Skeletal muscle satellite cell (primary cell): ENCODE data around the gene GPR39. TPM values are rescaled to one million over a fixed set of nuclear protein-coding genes. Genes with fewer than 3 reads are reported as not detected.

Source experiments
- H3K27me3 ChIP-seq: 2 replicates; pipeline ENCODE4 v1.7.0; 2013; ENCODE audit warnings: low read length; ENCODE audit not compliant: control insufficient read depth, insufficient read depth
- H3K36me3 ChIP-seq: 2 replicates; pipeline ENCODE4 v1.7.0; 2013; ENCODE audit warnings: mild to moderate bottlenecking, control low read depth, low read length; ENCODE audit not compliant: insufficient read depth
- H3K4me1 ChIP-seq: 2 replicates; pipeline ENCODE4 v1.7.0; 2013; ENCODE audit warnings: low read length; ENCODE audit not compliant: control insufficient read depth, insufficient read depth
- H3K4me2 ChIP-seq: 2 replicates; pipeline ENCODE4 v1.7.0; 2013; ENCODE audit warnings: mild to moderate bottlenecking, low read length
- H3K4me3 ChIP-seq: 2 replicates; pipeline ENCODE4 v1.7.0; 2013; ENCODE audit warnings: low read length
- H3K9ac ChIP-seq: 2 replicates; pipeline ENCODE4 v1.7.0; 2013; ENCODE audit warnings: mild to moderate bottlenecking, low read depth, low read length, moderate library complexity
- H3K9me3 ChIP-seq: replicated peaks from 2 replicates; pipeline ENCODE4 v1.7.0; 2013; ENCODE audit warnings: mild to moderate bottlenecking, control low read depth, low read length
- total RNA-seq: library from RNA; depleted of rRNA; stranded (reverse); fragments of >200 nt; gene quantifications from 2 replicates; pipeline ENCODE4 v1.2.3, GENCODE V29; 2012; rRNA removed

GPR39 gene
- total RNA-seq = 9.6 and 10.0 TPM in 2 replicates

GRCh38 chr2:132416723-132417395 is at the start of gene GPR39:
Gene GPR39 (plus strand): TSS chr2:132416805.
- Histone ChIP-seq H3K4me3 (peak within 1 kb of the TSS; percentile 67), H3K9me3 (no peaks in the 10 kb centered on the region), H3K27me3 (no peaks in the 10 kb centered on the region), H3K4me1 (peaks cover 34% of the 10 kb centered on the region), H3K36me3 (no peaks in the 10 kb centered on the region), H3K9ac (peak within 1 kb of the TSS; percentile 61), H3K4me2 (peak within 1 kb of the TSS; percentile 80)

DNA sequence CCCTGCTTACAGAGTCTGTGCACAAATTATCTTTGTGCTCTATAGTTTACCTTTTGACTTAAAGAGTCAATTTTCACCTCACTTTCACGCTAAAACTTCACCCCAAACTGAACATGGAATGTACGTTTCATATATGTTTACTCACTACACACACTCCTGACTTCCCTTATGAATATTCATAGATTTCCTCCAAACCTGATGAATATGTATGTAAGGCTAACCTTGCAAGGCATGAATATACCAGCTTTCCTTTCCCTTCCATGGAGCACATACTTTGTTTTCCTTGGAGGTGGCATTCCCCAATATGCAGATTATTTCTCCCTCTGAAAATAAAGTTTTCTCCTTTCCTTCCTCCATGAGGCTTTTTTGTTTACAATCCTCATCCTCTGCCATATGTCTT is 48.4 kb upstream of the GPR39 start:
- peaks cover 6% of the 10 kb centered on the region for H3K27me3 ChIP-seq
- H3K4me2 ChIP-seq = no peak overlapping the region
- H3K36me3 ChIP-seq = no peaks in the 10 kb centered on the region
- no peak overlapping the region for H3K4me3 ChIP-seq
- H3K4me1 ChIP-seq = no peaks in the 10 kb centered on the region
- H3K9me3 ChIP-seq = no peaks in the 10 kb centered on the region
- H3K9ac ChIP-seq = no peak overlapping the region

DNA sequence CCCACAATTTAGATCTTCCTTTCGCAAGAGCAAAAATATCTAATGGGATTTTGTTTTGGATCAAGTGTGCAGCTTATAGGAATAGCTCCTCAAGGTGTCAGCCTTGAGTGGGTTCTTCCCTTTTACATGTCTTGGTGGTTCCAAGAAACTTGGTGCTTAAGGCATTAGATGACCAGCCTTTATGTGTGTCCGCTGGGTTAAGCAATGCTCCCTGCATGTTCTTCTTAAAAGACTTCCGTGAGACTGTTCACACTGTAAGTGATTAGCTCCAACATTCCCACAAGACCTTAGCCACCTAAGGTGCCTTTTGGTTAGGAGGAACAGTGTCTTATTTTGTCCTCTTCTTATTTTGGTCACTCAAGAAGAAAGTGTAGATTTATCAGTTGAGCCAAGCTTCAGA is 44.3 kb upstream of the GPR39 start:
- Histone ChIP-seq H3K27me3 (peaks cover 6% of the 10 kb centered on the region), H3K9me3 (no peaks in the 10 kb centered on the region), H3K4me2 (no peak overlapping the region), H3K36me3 (no peaks in the 10 kb centered on the region), H3K4me1 (no peaks in the 10 kb centered on the region), H3K9ac (no peak overlapping the region), H3K4me3 (no peak overlapping the region)

GRCh38 chr2:132373391-132374135 is 43.0 kb upstream of the GPR39 start:
- H3K9me3 ChIP-seq = no peaks in the 10 kb centered on the region
- H3K36me3 ChIP-seq = no peaks in the 10 kb centered on the region
- H3K4me1 ChIP-seq = no peaks in the 10 kb centered on the region
- H3K4me3 ChIP-seq = no peak overlapping the region
- no peak overlapping the region for H3K9ac ChIP-seq
- H3K4me2 ChIP-seq = no peak overlapping the region
- peaks cover 6% of the 10 kb centered on the region for H3K27me3 ChIP-seq

DNA sequence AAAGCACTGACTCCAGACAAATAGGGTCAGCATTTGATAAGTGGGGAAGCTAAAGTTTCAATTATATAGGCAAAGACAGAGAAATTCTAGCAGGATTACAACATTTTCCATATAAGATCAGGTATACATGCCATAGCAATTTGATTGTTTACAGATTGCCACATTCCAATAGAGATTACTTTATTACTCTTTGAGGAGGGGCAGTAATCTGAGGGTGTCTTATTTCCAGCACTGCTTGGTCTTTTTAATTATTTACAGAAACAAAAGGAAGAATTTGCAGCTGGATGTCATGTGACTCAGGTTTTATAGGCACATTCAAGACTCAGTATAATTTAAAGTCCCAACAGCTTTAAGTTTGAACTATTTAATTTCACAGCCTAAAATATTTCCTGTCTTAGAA is 42.5 kb upstream of the GPR39 start:
- Histone ChIP-seq H3K9ac (no peak overlapping the region), H3K27me3 (peaks cover 3% of the 10 kb centered on the region), H3K4me2 (no peak overlapping the region), H3K4me3 (no peak overlapping the region), H3K4me1 (no peaks in the 10 kb centered on the region), H3K9me3 (no peaks in the 10 kb centered on the region), H3K36me3 (no peaks in the 10 kb centered on the region)

DNA sequence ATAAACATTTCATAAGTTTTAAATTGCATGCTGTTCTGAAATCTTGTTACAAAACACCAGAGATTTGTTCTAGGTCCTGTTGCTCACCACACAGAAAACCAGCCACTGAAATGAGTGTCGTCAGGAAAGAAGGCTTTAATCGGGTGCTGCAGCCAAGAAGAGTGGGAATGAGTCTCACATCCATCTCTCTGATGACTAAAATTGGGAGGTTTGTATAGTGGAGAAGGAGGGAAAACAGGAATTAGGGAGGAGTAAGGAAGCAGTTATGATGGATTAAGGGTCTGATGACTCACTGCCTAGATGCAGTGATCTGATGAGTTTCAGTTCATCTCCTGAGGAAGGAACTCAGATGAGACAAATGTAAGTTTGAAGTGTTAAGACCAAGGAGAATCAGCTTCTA is 42.1 kb upstream of the GPR39 start:
- no peaks in the 10 kb centered on the region for H3K9me3 ChIP-seq

DNA sequence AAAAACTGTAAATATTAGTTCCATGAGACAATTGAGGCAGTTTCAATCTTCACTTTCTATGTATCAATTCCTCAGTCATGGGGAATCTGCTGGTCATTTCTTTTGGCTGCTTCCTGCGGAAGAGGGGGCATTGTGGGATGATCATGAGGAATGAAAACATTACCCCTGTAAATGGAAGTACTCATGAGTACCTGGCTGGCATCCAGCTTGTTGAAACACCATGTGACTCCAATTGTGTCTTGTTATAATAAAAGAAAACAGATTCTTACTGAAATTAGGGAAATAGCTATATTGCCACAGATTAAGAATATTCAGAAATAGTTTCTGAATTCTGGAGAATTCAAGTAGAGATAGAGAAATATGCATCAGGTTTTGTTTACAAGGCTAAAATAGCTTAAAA is 41.6 kb upstream of the GPR39 start:
- no peaks in the 10 kb centered on the region for H3K9me3 ChIP-seq
- no peaks in the 10 kb centered on the region for H3K4me1 ChIP-seq
- H3K4me3 ChIP-seq = no peak overlapping the region
- H3K4me2 ChIP-seq = no peak overlapping the region
- H3K9ac ChIP-seq = no peak overlapping the region
- H3K27me3 ChIP-seq = no peaks in the 10 kb centered on the region
- H3K36me3 ChIP-seq = no peaks in the 10 kb centered on the region

More for the DNA sequence above, 42.1 kb upstream of the GPR39 start:
- Histone ChIP-seq H3K36me3 (no peaks in the 10 kb centered on the region), H3K9ac (no peak overlapping the region), H3K27me3 (no peaks in the 10 kb centered on the region), H3K4me2 (no peak overlapping the region), H3K4me3 (no peak overlapping the region), H3K4me1 (no peaks in the 10 kb centered on the region)

- Histone ChIP-seq H3K9me3 (no peaks in the 10 kb centered on the region), H3K36me3 (no peaks in the 10 kb centered on the region), H3K4me2 (no peak overlapping the region), H3K27me3 (peaks cover 5% of the 10 kb centered on the region), H3K4me3 (no peak overlapping the region), H3K9ac (no peak overlapping the region), H3K4me1 (no peaks in the 10 kb centered on the region)
Measured at GRCh38 chr2:132381376-132381775, 35.2 kb upstream of the GPR39 start.

GRCh38 chr2:132383956-132384355 is 32.6 kb upstream of the GPR39 start:
- Histone ChIP-seq H3K4me1 (no peaks in the 10 kb centered on the region), H3K9ac (no peak overlapping the region), H3K9me3 (no peaks in the 10 kb centered on the region), H3K27me3 (peaks cover 5% of the 10 kb centered on the region), H3K4me2 (no peak overlapping the region), H3K36me3 (no peaks in the 10 kb centered on the region), H3K4me3 (no peak overlapping the region)

- Histone ChIP-seq H3K9ac (no peak overlapping the region), H3K4me3 (no peak overlapping the region), H3K4me1 (no peaks in the 10 kb centered on the region), H3K36me3 (no peaks in the 10 kb centered on the region), H3K4me2 (no peak overlapping the region), H3K9me3 (no peaks in the 10 kb centered on the region), H3K27me3 (peaks cover 5% of the 10 kb centered on the region)
Measured at GRCh38 chr2:132384491-132385151, 32.0 kb upstream of the GPR39 start.

- H3K36me3 ChIP-seq = no peaks in the 10 kb centered on the region
- H3K9ac ChIP-seq = no peak overlapping the region
- no peaks in the 10 kb centered on the region for H3K4me1 ChIP-seq
- H3K4me3 ChIP-seq = no peak overlapping the region
- no peaks in the 10 kb centered on the region for H3K9me3 ChIP-seq
- H3K27me3 ChIP-seq = peaks cover 5% of the 10 kb centered on the region
- no peak overlapping the region for H3K4me2 ChIP-seq
Measured at GRCh38 chr2:132387126-132387525, 29.5 kb upstream of the GPR39 start.
